K562 (cell line): ENCODE data around the gene GALM. TPM values are rescaled to one million over a fixed set of nuclear protein-coding genes. Genes with fewer than 3 reads are reported as not detected.

ENCODE experiments used
- CBFA2T3 ChIP-seq: fragments of 450-650 bp; IDR thresholded peaks from 2 replicates; pipeline ENCODE4 v1.6.1; 2017
- CHD2 ChIP-seq: IDR thresholded peaks from 2 replicates; pipeline ENCODE4 v1.6.1; 2011; ENCODE audit warnings: low read depth, low read length
- DPF2 ChIP-seq: fragments of 450-650 bp; IDR thresholded peaks from 2 replicates; pipeline ENCODE4 v1.6.1; 2016
- ETS1 ChIP-seq: conservative IDR thresholded peaks from 2 replicates; pipeline ENCODE4 v1.6.1; 2011; ENCODE audit warnings: low read depth, mild to moderate bottlenecking, low read length; ENCODE audit not compliant: control insufficient read depth
- HDAC3 ChIP-seq: fragments of 450-650 bp; IDR thresholded peaks from 2 replicates; pipeline ENCODE4 v1.6.1; 2018; ENCODE audit warnings: borderline replicate concordance, mild to moderate bottlenecking, moderate library complexity; ENCODE audit not compliant: partially characterized antibody
- HDAC6 ChIP-seq: IDR thresholded peaks from 2 replicates; pipeline ENCODE4 v1.6.1; 2012; ENCODE audit warnings: low read depth, mild to moderate bottlenecking, control low read depth, inconsistent platforms, low read length, moderate library complexity
- HEY1 ChIP-seq: fragments of 250-450 bp; sonication (Bioruptor Pico); IDR thresholded peaks from 2 replicates; pipeline ENCODE4 v1.5.0; 2020; ENCODE audit warnings: mild to moderate bottlenecking, moderate library complexity, borderline replicate concordance
- IRF9 ChIP-seq: fragments of 450-650 bp; IDR thresholded peaks from 2 replicates; pipeline ENCODE4 v1.6.1; 2016; ENCODE audit warnings: missing biosample characterization, missing genetic modification characterization
- KAT2B ChIP-seq: IDR thresholded peaks from one replicate; pipeline ENCODE4 v1.6.1; 2012; ENCODE audit warnings: low read depth, mild to moderate bottlenecking, control low read depth, inconsistent platforms, low read length, moderate library complexity
- KDM1A ChIP-seq, 2 experiments: fragments of 450-650 bp; IDR thresholded peaks; 2 replicates each; pipeline ENCODE4 v1.6.1; 2016; ENCODE audit warnings: mild to moderate bottlenecking in 2 of 2
- KLF13 ChIP-seq: fragments of 450-650 bp; IDR thresholded peaks from 2 replicates; pipeline ENCODE4 v1.6.1; 2016; ENCODE audit warnings: missing genetic modification characterization, low read depth, mild to moderate bottlenecking, missing compliant biosample characterization, moderate library complexity, borderline replicate concordance
- MIER1 ChIP-seq: fragments of 450-650 bp; IDR thresholded peaks from 2 replicates; pipeline ENCODE4 v1.6.1; 2016; ENCODE audit warnings: antibody characterized with exemption, mild to moderate bottlenecking, low read depth
- MXD1 ChIP-seq: fragments of 250-450 bp; sonication (Bioruptor Pico); IDR thresholded peaks from 2 replicates; pipeline ENCODE4 v1.8.0; 2021; ENCODE audit warnings: borderline replicate concordance, mild to moderate bottlenecking, moderate library complexity; ENCODE audit not compliant: poor library complexity, severe bottlenecking
- NFRKB ChIP-seq: fragments of 450-650 bp; IDR thresholded peaks from 2 replicates; pipeline ENCODE4 v1.6.1; 2016; ENCODE audit warnings: low read depth
- NR0B1 ChIP-seq: fragments of 450-650 bp; IDR thresholded peaks from one replicate; pipeline ENCODE4 v1.6.1; 2018; ENCODE audit warnings: mild to moderate bottlenecking, moderate library complexity; ENCODE audit not compliant: partially characterized antibody
- RCOR1 ChIP-seq, 2 experiments: IDR thresholded peaks; 2 replicates each; pipeline ENCODE4 v1.6.1; 2012; ENCODE audit warnings: low read depth in 2 of 2, low read length in 2 of 2, borderline replicate concordance in 1 of 2, improper control_type of control experiment in 1 of 2
- SMAD4 ChIP-seq: fragments of 250-450 bp; sonication (Bioruptor Pico); conservative IDR thresholded peaks from 2 replicates; pipeline ENCODE4 v1.8.0; 2021; ENCODE audit warnings: inconsistent platforms, mild to moderate bottlenecking, moderate library complexity
- SMARCA4 ChIP-seq: fragments of 450-650 bp; IDR thresholded peaks from 2 replicates; pipeline ENCODE4 v1.6.1; 2016
- SP1 ChIP-seq: sonication (generic); formaldehyde crosslinking; IDR thresholded peaks from 2 replicates; pipeline ENCODE4 v1.8.1; 2022; ENCODE audit warnings: mild to moderate bottlenecking, missing genetic modification reagents
- TCF3 ChIP-seq: sonication (generic); formaldehyde crosslinking; IDR thresholded peaks from 2 replicates; pipeline ENCODE4 v1.4.0; 2020; ENCODE audit warnings: mild to moderate bottlenecking, missing genetic modification reagents
- TEAD4 ChIP-seq, 2 experiments: sonication (generic) in 1 of 2; formaldehyde crosslinking in 1 of 2; IDR thresholded peaks; 2 replicates each; pipeline versions ENCODE4 v1.6.1 to v1.8.0; 2012 to 2022; ENCODE audit warnings: borderline replicate concordance in 1 of 2, inconsistent platforms in 1 of 2, low read length in 1 of 2, mild to moderate bottlenecking in 1 of 2, missing genetic modification reagents in 1 of 2
- TRIM28 ChIP-seq: fragments of 450-650 bp; IDR thresholded peaks from 2 replicates; pipeline ENCODE4 v1.6.1; 2017
- XRCC4 ChIP-seq: IDR thresholded peaks from one replicate; pipeline ENCODE4 v1.6.1; 2011; ENCODE audit not compliant: insufficient read depth, insufficient read length; ENCODE audit errors: extremely low read depth
- ZEB2 ChIP-seq: fragments of 450-650 bp; IDR thresholded peaks from 2 replicates; pipeline ENCODE4 v1.6.1; 2016
- ZNF217 ChIP-seq: sonication (generic); formaldehyde crosslinking; IDR thresholded peaks from 2 replicates; pipeline ENCODE4 v1.8.0; 2022; ENCODE audit warnings: mild to moderate bottlenecking, missing genetic modification reagents
- ZNF224 ChIP-seq: sonication (generic); formaldehyde crosslinking; IDR thresholded peaks from 2 replicates; pipeline ENCODE4 v1.8.0; 2022; ENCODE audit warnings: mild to moderate bottlenecking, missing genetic modification reagents
- polyA plus RNA-seq, 8 experiments: library from polyadenylated mRNA; depleted of rRNA in 4 of 8; stranded (reverse) in 5 of 8; unstranded in 3 of 8; fragments of >200 nt; fragmentation: Nextera tagmentation in 2 of 8; fragmentation: Illumina TruSeq in 1 of 8; extraction: Ambion mirVana in 2 of 8; extraction: Trizol in 1 of 8; gene quantifications; 2 replicates each; pipeline versions ENCODE4 v1.2.1 to v1.2.3, GENCODE V29; 2011 to 2014; ENCODE audit warnings: inconsistent platforms in 1 of 8, missing spikeins in 1 of 8
- total RNA-seq, 7 experiments: library from RNA; depleted of rRNA in 6 of 7; stranded (reverse); fragments of >200 nt in 6 of 7; fragmentation: Illumina TruSeq in 2 of 7; extraction: Trizol in 2 of 7; gene quantifications; 2 replicates each; pipeline versions ENCODE4 v1.2.1 to v1.2.3, GENCODE V29; 2011 to 2021; ENCODE audit warnings: low replicate concordance in 1 of 7

Gene GALM
- total and polyA plus RNA-seq, 9 of the 15 experiments (the other 6 are each of a cell fraction or from before 2014, with no cell fraction given) = 22.1 to 51.7 (median 27.9) TPM

- TF ChIP-seq CHD2 = no peak
- peak in 1 of 2 experiments; percentile 36; a peak in 1 of 4 replicates for TF ChIP-seq RCOR1 (IDR thresholded peaks at IDR 0.05; ENCODE audit: borderline replicate concordance in 1 of 2, low read depth in 2 of 2, low read length in 2 of 2)
- TF ChIP-seq ZNF224 = no peak
- peak; percentile 48; the same call in 1 of the 2 replicates for TF ChIP-seq DPF2
- TF ChIP-seq KAT2B = no peak
- TF ChIP-seq ZNF217 (CRISPR knock-in tag) = no peak
- TF ChIP-seq KLF13 (tag) = no peak
- TF ChIP-seq TCF3 (CRISPR knock-in tag) = peak; percentile 72
- TF ChIP-seq HDAC3 = no peak
- TF ChIP-seq IRF9 (tag) = no peak
- no peak for TF ChIP-seq ZEB2
- no peak for TF ChIP-seq SP1 (CRISPR knock-in tag)
- TF ChIP-seq SMARCA4 = peak; percentile 65
- TF ChIP-seq SMAD4 (CRISPR knock-in tag) = no peak
- TF ChIP-seq TRIM28 = no peak
- peak; percentile 65 for TF ChIP-seq TEAD4 (IDR thresholded peaks at IDR 0.05; ENCODE audit: low read length)
- TF ChIP-seq TEAD4 (CRISPR knock-in tag; IDR thresholded peaks at IDR 0.05; ENCODE audit: borderline replicate concordance) = no peak
- TF ChIP-seq NFRKB = no peak
- TF ChIP-seq ETS1 = no peak
- TF ChIP-seq NR0B1 = no peak
- no peak for TF ChIP-seq HEY1 (CRISPR knock-in tag)
- peak in 1 of 2 experiments; percentile 45; a peak in 1 of 4 replicates for TF ChIP-seq KDM1A (IDR thresholded peaks at IDR 0.05)
- no peak for TF ChIP-seq XRCC4
- TF ChIP-seq MXD1 = no peak
- no peak for TF ChIP-seq MIER1
- no peak for TF ChIP-seq HDAC6
- TF ChIP-seq CBFA2T3 = peak; percentile 56
Observed at GRCh38 chr2:38702413-38702812, 36.5 kb downstream of the GALM start (continued).
